NB4 (cell line): ENCODE data around the gene ABCD1.
A peak's percentile ranks its signal among the peaks of the same experiment; 100 is the strongest.

ENCODE experiments used
- DNase-seq: peaks from one replicate; pipeline ENCODE4 v3.0.0; 2010; ENCODE audit warnings: low read depth
- H3K4me3 ChIP-seq: one replicate; pipeline ENCODE4 v1.5.1; 2011; ENCODE audit warnings: mild to moderate bottlenecking, low read depth, low read length, moderate library complexity
- CTCF ChIP-seq: IDR thresholded peaks from one replicate; pipeline ENCODE4 v1.5.1; 2012; ENCODE audit warnings: low read depth, low read length
- MAX ChIP-seq: IDR thresholded peaks from 2 replicates; pipeline ENCODE4 v1.6.1; 2011; ENCODE audit warnings: low read depth, low read length
- MYC ChIP-seq: IDR thresholded peaks from 2 replicates; pipeline ENCODE4 v1.6.1; 2011; ENCODE audit warnings: low read depth, low read length
- POLR2A ChIP-seq: IDR thresholded peaks from 2 replicates; pipeline ENCODE4 v1.6.1; 2011; ENCODE audit warnings: mild to moderate bottlenecking; ENCODE audit not compliant: insufficient read length; ENCODE audit errors: extremely low read depth

The ABCD1 gene

GRCh38 chrX:153768311-153769157 lies 43.9 kb downstream of the ABCD1 start:
- DNase-seq, result no peak
- TF ChIP-seq CTCF, result peak; percentile 35
- no peak for TF ChIP-seq POLR2A
- no peak overlapping the region for H3K4me3 ChIP-seq

- no peak for DNase-seq
- TF ChIP-seq CTCF, result no peak
- TF ChIP-seq MYC, result no peak
- no peak for TF ChIP-seq POLR2A
- TF ChIP-seq MAX, result no peak
Observed at GRCh38 chrX:153769158-153769864, 44.7 kb downstream of the ABCD1 start.

GRCh38 chrX:153769865-153770600 lies 45.4 kb downstream of the ABCD1 start:
- no peak overlapping the region for H3K4me3 ChIP-seq
- TF ChIP-seq CTCF (no peak), MYC (no peak)
- no peak for DNase-seq

More at GRCh38 chrX:153769158-153769864, 44.7 kb downstream of the ABCD1 start:
- no peak overlapping the region for H3K4me3 ChIP-seq

GRCh38 chrX:153770601-153771414 lies 46.2 kb downstream of the ABCD1 start:
- no peak for DNase-seq
- TF ChIP-seq MAX (no peak), POLR2A (no peak), MYC (no peak), CTCF (no peak)
- no peak overlapping the region for H3K4me3 ChIP-seq

- H3K4me3 ChIP-seq, result no peak overlapping the region
- TF ChIP-seq MYC (no peak), POLR2A (no peak), CTCF (no peak), MAX (no peak)
- DNase-seq, result no peak
Observed at GRCh38 chrX:153771415-153772315, 47.0 kb downstream of the ABCD1 start.
